NB4 (cell line): Measurements from ENCODE around the gene VEGFA.

ENCODE experiments used
- MYC ChIP-seq: IDR thresholded peaks from 2 replicates; pipeline ENCODE4 v1.6.1; 2011; ENCODE audit warnings: low read depth, low read length
- POLR2A ChIP-seq: IDR thresholded peaks from 2 replicates; pipeline ENCODE4 v1.6.1; 2011; ENCODE audit warnings: mild to moderate bottlenecking; ENCODE audit not compliant: insufficient read length; ENCODE audit errors: extremely low read depth
- TF ChIP-seq, protein P1 (sequence below): IDR thresholded peaks from one replicate; pipeline ENCODE4 v1.5.1; 2012; ENCODE audit warnings: low read depth, low read length

DNA sequence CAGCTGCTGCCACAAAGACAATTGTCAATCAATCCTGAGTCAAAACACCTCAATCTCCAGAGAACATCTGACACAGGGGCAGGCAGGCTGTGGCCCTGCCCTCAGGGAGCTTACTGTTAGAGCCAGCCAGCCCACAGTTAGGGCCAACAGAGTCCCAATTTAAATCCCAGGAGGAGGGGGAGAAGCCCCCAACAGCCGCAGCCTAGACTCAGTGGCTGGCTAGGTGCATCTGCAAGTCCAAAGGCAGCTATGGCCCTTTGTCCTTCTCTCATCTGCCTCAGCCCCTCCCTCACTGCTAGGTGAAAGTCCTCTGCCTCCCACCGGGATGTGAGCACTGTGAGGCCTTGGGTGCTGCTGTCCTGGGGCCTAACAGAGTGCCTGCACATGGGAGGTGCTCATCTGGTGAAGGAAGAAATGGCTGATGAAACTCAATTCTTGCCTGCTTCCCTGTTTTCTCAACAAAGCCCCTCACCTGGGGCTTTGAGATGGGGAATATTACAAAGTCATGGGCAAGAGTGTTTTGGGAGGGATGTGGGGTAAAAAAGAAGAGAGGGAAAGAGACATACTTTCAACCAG, 33.7 kb upstream of the VEGFA start:
- TF ChIP-seq, protein P1, sequence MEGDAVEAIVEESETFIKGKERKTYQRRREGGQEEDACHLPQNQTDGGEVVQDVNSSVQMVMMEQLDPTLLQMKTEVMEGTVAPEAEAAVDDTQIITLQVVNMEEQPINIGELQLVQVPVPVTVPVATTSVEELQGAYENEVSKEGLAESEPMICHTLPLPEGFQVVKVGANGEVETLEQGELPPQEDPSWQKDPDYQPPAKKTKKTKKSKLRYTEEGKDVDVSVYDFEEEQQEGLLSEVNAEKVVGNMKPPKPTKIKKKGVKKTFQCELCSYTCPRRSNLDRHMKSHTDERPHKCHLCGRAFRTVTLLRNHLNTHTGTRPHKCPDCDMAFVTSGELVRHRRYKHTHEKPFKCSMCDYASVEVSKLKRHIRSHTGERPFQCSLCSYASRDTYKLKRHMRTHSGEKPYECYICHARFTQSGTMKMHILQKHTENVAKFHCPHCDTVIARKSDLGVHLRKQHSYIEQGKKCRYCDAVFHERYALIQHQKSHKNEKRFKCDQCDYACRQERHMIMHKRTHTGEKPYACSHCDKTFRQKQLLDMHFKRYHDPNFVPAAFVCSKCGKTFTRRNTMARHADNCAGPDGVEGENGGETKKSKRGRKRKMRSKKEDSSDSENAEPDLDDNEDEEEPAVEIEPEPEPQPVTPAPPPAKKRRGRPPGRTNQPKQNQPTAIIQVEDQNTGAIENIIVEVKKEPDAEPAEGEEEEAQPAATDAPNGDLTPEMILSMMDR: no peak
- TF ChIP-seq POLR2A: no peak
- no peak for TF ChIP-seq MYC
